Measurements from ENCODE around the gene FBXL7. TPM values are rescaled to one million over a fixed set of nuclear protein-coding genes. Genes with fewer than 3 reads are reported as not detected.

The FBXL7 gene
- total and polyA plus RNA-seq, 9 of the 15 experiments (the other 6 are each of a cell fraction or from before 2014, with no cell fraction given): 0.04 to 0.08 TPM; not detected in 7

DNA sequence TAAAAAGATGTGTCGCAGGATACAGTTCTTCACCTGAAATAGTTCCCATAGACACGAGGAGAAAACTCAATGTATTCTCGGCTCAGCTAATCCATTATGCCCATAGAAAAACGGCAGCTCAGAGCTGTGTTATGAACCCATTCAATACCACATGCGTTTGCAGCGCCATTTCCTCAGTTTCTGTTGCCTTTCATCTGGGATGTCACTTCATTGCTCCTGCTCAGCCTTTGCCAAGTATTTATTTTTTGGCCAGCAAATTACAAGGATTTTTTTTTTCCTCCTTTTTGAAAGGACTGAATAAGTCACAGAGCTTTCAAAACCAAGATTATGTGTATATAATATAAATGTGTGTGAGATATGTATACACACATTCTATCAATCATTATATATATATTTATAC is 398.7 kb downstream of the FBXL7 start (continued):
- no peak for TF ChIP-seq DNMT1 (IDR thresholded peaks at IDR 0.05)

GRCh38 chr5:15899481-15899880 is 399.5 kb downstream of the FBXL7 start:
- Histone ChIP-seq H3K4me3 (no peak overlapping the region), H3K27me3 (ENCODE audit: control insufficient read depth in 2 of 2, insufficient read depth in 2 of 2, low read length in 2 of 2) (no peaks in the 10 kb centered on the region), H3K9me1 (ENCODE audit: control insufficient read depth, insufficient read depth, low read length) (no peaks in the 10 kb centered on the region), H3K79me2 (ENCODE audit: control insufficient read depth, insufficient read depth, low read length) (no peaks in the 10 kb centered on the region), H3K9me3 (replicated peaks; ENCODE audit: control insufficient read depth, insufficient read depth, low read depth, low read length) (no peaks in the 10 kb centered on the region), H3K36me3 (ENCODE audit: control insufficient read depth, insufficient read depth, low read length) (no peaks in the 10 kb centered on the region), H3K27ac (ENCODE audit: extremely low read depth, low read depth, low read length) (no peak overlapping the region), H3K9ac (ENCODE audit: insufficient read depth in 1 of 2, low read depth in 2 of 2, low read length in 2 of 2) (no peak overlapping the region), H2AFZ (ENCODE audit: low read depth, low read length) (no peak overlapping the region), H4K20me1 (replicated peaks; ENCODE audit: control insufficient read depth, insufficient read depth, low read length) (no peaks in the 10 kb centered on the region), H3K4me2 (ENCODE audit: insufficient read depth, low read length) (no peak overlapping the region), H3K4me1 (replicated peaks in 1 of 2; ENCODE audit: control insufficient read depth in 2 of 2, insufficient read depth in 2 of 2, low read length in 2 of 2) (no peaks in the 10 kb centered on the region)
- in situ Hi-C loops (cut with MboI): no loop called here
- BruUV-seq (replicated peaks): no TSS peak
- 0% methylated on average over 1 of the region's 1 CpG for WGBS (ENCODE audit: insufficient coverage, low coverage, missing lambda C conversion rate)
- DNase-seq (ENCODE audit: extremely low read depth in 1 of 4, low spot score in 3 of 4) (no peak), FAIRE-seq (no peak), ATAC-seq (no peak)
- TF ChIP-seq, protein P1, sequence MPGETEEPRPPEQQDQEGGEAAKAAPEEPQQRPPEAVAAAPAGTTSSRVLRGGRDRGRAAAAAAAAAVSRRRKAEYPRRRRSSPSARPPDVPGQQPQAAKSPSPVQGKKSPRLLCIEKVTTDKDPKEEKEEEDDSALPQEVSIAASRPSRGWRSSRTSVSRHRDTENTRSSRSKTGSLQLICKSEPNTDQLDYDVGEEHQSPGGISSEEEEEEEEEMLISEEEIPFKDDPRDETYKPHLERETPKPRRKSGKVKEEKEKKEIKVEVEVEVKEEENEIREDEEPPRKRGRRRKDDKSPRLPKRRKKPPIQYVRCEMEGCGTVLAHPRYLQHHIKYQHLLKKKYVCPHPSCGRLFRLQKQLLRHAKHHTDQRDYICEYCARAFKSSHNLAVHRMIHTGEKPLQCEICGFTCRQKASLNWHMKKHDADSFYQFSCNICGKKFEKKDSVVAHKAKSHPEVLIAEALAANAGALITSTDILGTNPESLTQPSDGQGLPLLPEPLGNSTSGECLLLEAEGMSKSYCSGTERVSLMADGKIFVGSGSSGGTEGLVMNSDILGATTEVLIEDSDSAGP (CRISPR knock-in tag; IDR thresholded peaks at IDR 0.05): no peak
- TF ChIP-seq NFYB (IDR thresholded peaks at IDR 0.05; ENCODE audit: extremely low read depth, insufficient read length): no peak
- TF ChIP-seq PRDM10 (IDR thresholded peaks at IDR 0.05; ENCODE audit: partially characterized antibody): no peak
- intact Hi-C loops (cut with micrococcal nuclease): no loop called here
- POLR2A ChIA-PET: no interaction called here
- CTCF ChIA-PET (ENCODE audit: low intra/inter-chr PET ratio): no interaction called here

Data from K562 (cell line).